AG04450 (cell line): ENCODE measurements around the gene CTBP2. TPM values are rescaled to one million over a fixed set of nuclear protein-coding genes. Genes with fewer than 3 reads are reported as not detected.

Experiments used
- CTCF ChIA-PET: fragments of 300-600, 350-600 bp; formaldehyde crosslinking; extraction: SDS; loops from one replicate; lab custom pipeline; 2022; ENCODE audit warnings: antibody characterized with exemption, inconsistent platforms; lab: Charles Lee
- POLR2A ChIA-PET: fragments of 350-600 bp; formaldehyde crosslinking; extraction: SDS; loops from one replicate; lab custom pipeline; 2021; ENCODE audit warnings: antibody characterized with exemption, inconsistent platforms; lab: Yijun Ruan, JAX
- DNase-seq: peaks from one replicate; pipeline ENCODE4 v3.0.0-alpha.2; 2011; ENCODE audit warnings: low read depth, low spot score
- H3K27ac ChIP-seq: one replicate; pipeline ENCODE4 v1.5.1; 2012; ENCODE audit warnings: low read depth, low read length, control low read depth
- H3K27me3 ChIP-seq: one replicate; pipeline ENCODE4 v1.6.0; 2012; ENCODE audit warnings: low read length; ENCODE audit not compliant: control insufficient read depth, insufficient read depth
- H3K4me3 ChIP-seq: 2 replicates; pipeline ENCODE4 v1.5.1; 2011; ENCODE audit warnings: mild to moderate bottlenecking, low read depth, low read length, control low read depth
- H3K9me3 ChIP-seq: 2 replicates; pipeline ENCODE4 v1.5.1; 2012; ENCODE audit warnings: low read length; ENCODE audit not compliant: control insufficient read depth, insufficient read depth
- polyA plus RNA-seq: library from polyadenylated mRNA; depleted of rRNA; stranded (reverse); fragments of >200 nt; gene quantifications from 2 replicates; pipeline ENCODE4 v1.2.3, GENCODE V29; 2011
- TF ChIP-seq, protein P1 (sequence below): IDR thresholded peaks from 2 replicates; pipeline ENCODE4 v1.5.1; 2011; ENCODE audit warnings: low read depth, low read length, control low read depth, inconsistent platforms

The CTBP2 gene
- polyA plus RNA-seq, 1 experiment, result 52.5 TPM

DNA sequence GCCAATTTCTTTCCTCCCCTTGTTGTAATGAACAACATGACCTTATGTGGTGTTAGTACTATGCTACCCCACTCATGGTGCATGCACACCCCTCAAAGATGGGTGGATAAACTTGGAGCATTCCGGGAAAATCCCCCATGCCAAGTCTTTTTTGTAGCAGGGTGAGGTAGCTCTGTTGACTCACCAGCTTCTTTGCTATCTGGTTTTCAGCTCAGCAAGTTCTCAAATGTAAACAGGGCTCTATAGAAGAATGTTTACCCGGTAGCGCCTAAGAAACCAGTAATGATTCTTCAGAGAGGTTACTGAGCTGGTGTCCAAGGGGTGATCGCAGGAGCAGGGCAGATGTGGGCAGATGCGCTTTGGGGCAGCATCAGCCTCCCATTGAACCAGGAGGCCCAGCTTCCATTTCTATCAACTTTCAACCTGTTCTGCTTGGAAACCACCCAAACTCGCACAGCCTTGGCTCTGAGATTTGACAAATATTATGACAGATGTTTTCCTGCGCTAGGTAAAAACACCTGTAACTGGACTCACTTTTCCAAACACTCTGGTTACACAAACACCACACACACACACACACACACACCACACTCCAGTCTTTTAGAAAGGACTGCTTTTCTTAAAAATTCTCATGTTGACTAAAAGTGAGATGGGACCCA is 130.7 kb downstream of the CTBP2 start:
- POLR2A ChIA-PET, result no interaction called here
- TF ChIP-seq, protein P1, sequence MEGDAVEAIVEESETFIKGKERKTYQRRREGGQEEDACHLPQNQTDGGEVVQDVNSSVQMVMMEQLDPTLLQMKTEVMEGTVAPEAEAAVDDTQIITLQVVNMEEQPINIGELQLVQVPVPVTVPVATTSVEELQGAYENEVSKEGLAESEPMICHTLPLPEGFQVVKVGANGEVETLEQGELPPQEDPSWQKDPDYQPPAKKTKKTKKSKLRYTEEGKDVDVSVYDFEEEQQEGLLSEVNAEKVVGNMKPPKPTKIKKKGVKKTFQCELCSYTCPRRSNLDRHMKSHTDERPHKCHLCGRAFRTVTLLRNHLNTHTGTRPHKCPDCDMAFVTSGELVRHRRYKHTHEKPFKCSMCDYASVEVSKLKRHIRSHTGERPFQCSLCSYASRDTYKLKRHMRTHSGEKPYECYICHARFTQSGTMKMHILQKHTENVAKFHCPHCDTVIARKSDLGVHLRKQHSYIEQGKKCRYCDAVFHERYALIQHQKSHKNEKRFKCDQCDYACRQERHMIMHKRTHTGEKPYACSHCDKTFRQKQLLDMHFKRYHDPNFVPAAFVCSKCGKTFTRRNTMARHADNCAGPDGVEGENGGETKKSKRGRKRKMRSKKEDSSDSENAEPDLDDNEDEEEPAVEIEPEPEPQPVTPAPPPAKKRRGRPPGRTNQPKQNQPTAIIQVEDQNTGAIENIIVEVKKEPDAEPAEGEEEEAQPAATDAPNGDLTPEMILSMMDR, result no peak
- no peaks in the 10 kb centered on the region for H3K27me3 ChIP-seq
- peak; percentile 47 for DNase-seq
- no peaks in the 10 kb centered on the region; the same call in 1 of the 2 replicates for H3K9me3 ChIP-seq
- CTCF ChIA-PET, result interaction anchor here (1.3 to 6.1 kb wide), 2 partner anchors 18 to 33 kb away, joined by 4 to 34 read pairs; no protein-coding TSS in a partner anchor
- H3K4me3 ChIP-seq, result no peak overlapping the region
- H3K27ac ChIP-seq, result peak overlapping the region; percentile 47

GRCh38 chr10:125027871-125028869 is 132.2 kb downstream of the CTBP2 start:
- POLR2A ChIA-PET, result interaction anchor here (0.6 kb wide), 1 partner anchor 524 kb away, joined by 5 read pairs; no protein-coding TSS in a partner anchor

GRCh38 chr10:125026974-125027735 is 133.2 kb downstream of the CTBP2 start:
- no peak overlapping the region for H3K4me3 ChIP-seq
- no peaks in the 10 kb centered on the region; the same call in 1 of the 2 replicates for H3K9me3 ChIP-seq
- POLR2A ChIA-PET, result interaction anchor here (1.3 kb wide), 1 partner anchor 8 kb away, joined by 4 read pairs; no protein-coding TSS in a partner anchor
- TF ChIP-seq, protein P1, result no peak
- CTCF ChIA-PET, result interaction anchor here (0.9 to 6.1 kb wide), 2 partner anchors 9 to 20 kb away, joined by 3 to 34 read pairs; no protein-coding TSS in a partner anchor
- no peak overlapping the region for H3K27ac ChIP-seq
- DNase-seq, result no peak
- H3K27me3 ChIP-seq, result no peaks in the 10 kb centered on the region

More at GRCh38 chr10:125027871-125028869, 132.2 kb downstream of the CTBP2 start:
- H3K27ac ChIP-seq, result no peak overlapping the region
- no peaks in the 10 kb centered on the region for H3K27me3 ChIP-seq
- H3K9me3 ChIP-seq, result no peaks in the 10 kb centered on the region; the same call in 1 of the 2 replicates
- TF ChIP-seq, protein P1, result no peak
- no peak overlapping the region for H3K4me3 ChIP-seq
- DNase-seq, result no peak
- CTCF ChIA-PET, result interaction anchor here (0.9 to 6.1 kb wide), 3 partner anchors 8 to 33 kb away, joined by 3 to 34 read pairs (median 3); no protein-coding TSS in a partner anchor

GRCh38 chr10:125026036-125026931 is 134.1 kb downstream of the CTBP2 start:
- no peaks in the 10 kb centered on the region for H3K27me3 ChIP-seq
- no peak overlapping the region for H3K4me3 ChIP-seq
- no peaks in the 10 kb centered on the region; the same call in 1 of the 2 replicates for H3K9me3 ChIP-seq
- H3K27ac ChIP-seq, result no peak overlapping the region
- ChIA-PET POLR2A (interaction anchor here (1.3 kb wide), 1 partner anchor 9 kb away, joined by 4 read pairs; no protein-coding TSS in a partner anchor), CTCF (interaction anchor here (6.1 kb wide), 1 partner anchor 21 kb away, joined by 34 read pairs; no protein-coding TSS in a partner anchor)
- TF ChIP-seq, protein P1, result no peak
- no peak for DNase-seq
